Sigmoid colon (tissue), 7 donors: ENCODE results near the gene FPR1. TPM values are rescaled to one million over a fixed set of nuclear protein-coding genes. Genes with fewer than 3 reads are reported as not detected.
A peak's percentile ranks its signal among the peaks of the same experiment; 100 is the strongest.

Source experiments
- DNase-seq: peaks from one replicate; pipeline ENCODE4 v3.0.0-alpha.2; 2019
- H3K27ac ChIP-seq, 4 donors: fragments of 200-600 bp; sonication (generic); one replicate each; pipeline ENCODE4 v1.5.1; 2016 to 2019; ENCODE audit warnings: mild to moderate bottlenecking in 1 of 4
- H3K27me3 ChIP-seq, 3 donors: fragments of 200-600 bp; sonication (generic); one replicate each; pipeline ENCODE4 v1.5.1; 2019; ENCODE audit warnings: mild to moderate bottlenecking in 1 of 3
- H3K36me3 ChIP-seq, 4 donors: fragments of 200-600 bp; sonication (generic); one replicate each; pipeline ENCODE4 v1.5.1; 2016 to 2019
- H3K4me1 ChIP-seq, 4 donors: fragments of 200-600 bp; sonication (generic); one replicate each; pipeline ENCODE4 v1.5.1; 2017 to 2019
- H3K4me3 ChIP-seq, 4 donors: fragments of 200-600 bp; sonication (generic); one replicate each; pipeline ENCODE4 v1.5.1; 2017 to 2019; ENCODE audit warnings: mild to moderate bottlenecking in 2 of 4, moderate library complexity in 1 of 4
- H3K9me3 ChIP-seq, 4 donors: fragments of 200-600 bp in 3 of 4; sonication (generic) in 3 of 4; one replicate each; pipeline versions ENCODE4 v1.5.1 to v1.6.1; 2013 to 2019
- CTCF ChIP-seq, 4 experiments: fragments of 450-650 bp in 3 of 4; fragments of 200-600 bp in 1 of 4; IDR thresholded peaks; one replicate each; pipeline ENCODE4 v1.5.1; 2016 to 2019; ENCODE audit warnings: antibody characterized with exemption in 4 of 4, mild to moderate bottlenecking in 3 of 4, moderate library complexity in 2 of 4
- EP300 ChIP-seq, 4 donors: sonication (generic); formaldehyde crosslinking; IDR thresholded peaks; one replicate each; pipeline ENCODE4 v1.6.1; 2017; ENCODE audit warnings: antibody characterized with exemption in 4 of 4
- POLR2A ChIP-seq, 2 donors: fragments of 450-650 bp; IDR thresholded peaks; one replicate each; pipeline ENCODE4 v1.6.1; 2016; ENCODE audit warnings: antibody characterized with exemption in 2 of 2, mild to moderate bottlenecking in 2 of 2, moderate library complexity in 2 of 2
- POLR2AphosphoS5 ChIP-seq, 4 donors: sonication (generic); formaldehyde crosslinking; IDR thresholded peaks; one replicate each; pipeline ENCODE4 v1.6.1; 2017; ENCODE audit warnings: antibody characterized with exemption in 4 of 4
- WGBS, 2 donors: extraction: QIAGEN DNeasy Blood & Tissue Kit; methylation state at CpG; one replicate each; pipeline ENCODE4 v1.1.7; 2013; 5-methylcytosine and 5-hydroxymethylcytosine counted together
- intact Hi-C: fragments of 100-400 bp; cut with DNase I; formaldehyde crosslinking; loops from one replicate; pipeline ENCODE4 v1.15.1; 2023
- polyA plus RNA-seq, 3 donors: library from polyadenylated mRNA; stranded (reverse); fragments of 200-250 nt; gene quantifications; one replicate each; pipeline ENCODE4 v1.2.3, GENCODE V29; 2013
- total RNA-seq, 4 donors: library from RNA; depleted of rRNA; stranded (reverse); fragments of >200 nt; gene quantifications; one replicate each; pipeline ENCODE4 v1.1.0, GENCODE V29; 2016
- donor health status: healthy with polysubstance abuse.
- donor health status: Bipolar disorder and iron deficiency.
- donor health status: healthy.

FPR1 gene
- total and polyA plus RNA-seq, 7 donors, result 1.2 to 15.9 (median 5.0) TPM

- Histone ChIP-seq H3K36me3 (no peaks in the 10 kb centered on the region), H3K4me1 (peaks cover 0 to 9% (median 3%) of the 10 kb centered on the region in 4 donors), H3K27ac (peak overlapping the region in 1 of 4 donors; percentile 32), H3K9me3 (no peaks in the 10 kb centered on the region), H3K4me3 (no peak overlapping the region), H3K27me3 (peaks cover 0 to 90% (median 48%) of the 10 kb centered on the region in 3 donors)
- intact Hi-C loops, result no loop called here
- TF ChIP-seq CTCF (IDR thresholded peaks at IDR 0.05), result no peak
- no peak for TF ChIP-seq EP300 (IDR thresholded peaks at IDR 0.05)
- no peak for TF ChIP-seq POLR2A (IDR thresholded peaks at IDR 0.05)
- TF ChIP-seq POLR2AphosphoS5 (IDR thresholded peaks at IDR 0.05), result peak in 2 of 4 donors; percentile 11 to 56
- DNase-seq, result peak; percentile 82
- 29 to 40% methylated on average over 14 of the region's 14 CpGs for WGBS, 2 donors
These were observed 25.6 kb downstream of the FPR1 start for GRCh38 chr19:51726049-51726448.

- peaks cover 0 to 94% (median 57%) of the 10 kb centered on the region in 3 donors for H3K27me3 ChIP-seq
- 51 to 58% methylated on average over 15 of the region's 15 CpGs for WGBS, 2 donors
- H3K36me3 ChIP-seq, result no peaks in the 10 kb centered on the region
- no peak for TF ChIP-seq CTCF (IDR thresholded peaks at IDR 0.05)
- no peak for TF ChIP-seq POLR2AphosphoS5 (IDR thresholded peaks at IDR 0.05)
- no peak for TF ChIP-seq EP300 (IDR thresholded peaks at IDR 0.05)
- TF ChIP-seq POLR2A (IDR thresholded peaks at IDR 0.05), result no peak
- peaks cover 0 to 14% (median 6%) of the 10 kb centered on the region in 4 donors for H3K4me1 ChIP-seq
- no peaks in the 10 kb centered on the region for H3K9me3 ChIP-seq
- H3K4me3 ChIP-seq, result no peak overlapping the region
- intact Hi-C loops, result no loop called here
- DNase-seq, result peak; percentile 74
- no peak overlapping the region for H3K27ac ChIP-seq
These were observed 27.1 kb downstream of the FPR1 start for GRCh38 chr19:51724543-51724942.

- Histone ChIP-seq H3K4me1 (peaks cover 0 to 19% (median 12%) of the 10 kb centered on the region in 4 donors), H3K27me3 (peaks cover 5 to 97% (median 58%) of the 10 kb centered on the region in 3 donors), H3K27ac (no peak overlapping the region), H3K4me3 (no peak overlapping the region), H3K36me3 (no peaks in the 10 kb centered on the region), H3K9me3 (no peaks in the 10 kb centered on the region)
- no peak for DNase-seq
- WGBS, 2 donors, result 54 to 70% methylated on average over 2 of the region's 2 CpGs
- TF ChIP-seq POLR2AphosphoS5 (IDR thresholded peaks at IDR 0.05) (no peak), CTCF (IDR thresholded peaks at IDR 0.05) (no peak), POLR2A (IDR thresholded peaks at IDR 0.05) (no peak), EP300 (IDR thresholded peaks at IDR 0.05) (no peak)
- intact Hi-C loops, result no loop called here
These were observed 29.2 kb downstream of the FPR1 start for GRCh38 chr19:51722492-51722891.

GRCh38 chr19:51721905-51722304, 29.8 kb downstream of the FPR1 start:
- no peak for DNase-seq
- WGBS, 2 donors, result 70 to 74% methylated on average over 7 of the region's 7 CpGs
- Histone ChIP-seq H3K27me3 (peaks cover 5 to 97% (median 54%) of the 10 kb centered on the region in 3 donors), H3K4me1 (peaks cover 0 to 19% (median 12%) of the 10 kb centered on the region in 4 donors), H3K27ac (no peak overlapping the region), H3K4me3 (no peak overlapping the region), H3K9me3 (no peaks in the 10 kb centered on the region), H3K36me3 (no peaks in the 10 kb centered on the region)
- TF ChIP-seq EP300 (IDR thresholded peaks at IDR 0.05), result no peak
- no peak for TF ChIP-seq POLR2AphosphoS5 (IDR thresholded peaks at IDR 0.05)
- no peak for TF ChIP-seq CTCF (IDR thresholded peaks at IDR 0.05)
- no peak for TF ChIP-seq POLR2A (IDR thresholded peaks at IDR 0.05)
- intact Hi-C loops, result no loop called here
